HG03108 (cell line): ENCODE data around the gene PTGFRN.
"Not testable (repeated sequence)": the region's sequence is repeated elsewhere in the genome, so short reads cannot be mapped to it uniquely, and the experiment has no call there.

Experiments
- ATAC-seq: cut with Tn5 transposase; IDR thresholded peaks from one replicate; pipeline ENCODE4 v1.9.1; 2021; ENCODE audit warnings: moderate library complexity; ENCODE audit not compliant: unreplicated experiment

Gene PTGFRN

DNA sequence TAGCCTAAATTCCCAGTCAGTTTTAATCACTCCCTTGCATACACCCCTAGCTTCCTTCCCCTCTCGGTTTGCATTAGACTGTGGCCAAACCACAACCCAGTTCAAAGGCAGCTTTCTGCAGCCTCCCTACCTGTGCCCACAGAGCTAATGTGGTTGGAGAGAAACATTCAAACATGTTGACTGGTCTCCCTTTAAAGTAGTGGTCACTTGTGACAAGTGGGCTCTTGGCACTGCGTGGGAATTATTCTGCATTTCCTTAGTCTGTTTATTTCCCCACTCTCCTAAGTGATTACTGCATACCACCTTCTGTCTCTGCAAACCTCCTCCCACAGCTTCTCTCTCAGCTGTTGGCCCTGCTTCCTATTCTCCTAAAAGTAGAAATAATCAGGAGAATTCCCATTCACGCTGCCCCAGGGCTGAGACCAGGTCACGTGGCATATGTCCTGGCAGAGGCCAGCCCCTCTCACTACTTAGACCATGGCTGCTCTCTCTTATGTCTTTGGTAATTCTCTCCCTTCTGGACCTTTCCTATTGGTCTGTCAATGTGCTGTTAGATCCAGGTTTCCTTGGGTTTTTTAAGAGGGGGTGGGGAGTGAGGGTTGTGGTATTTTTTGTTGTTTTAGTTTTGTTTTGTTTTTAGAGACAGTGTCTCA, 53.4 kb downstream of the PTGFRN start:
- ATAC-seq = no peak

DNA sequence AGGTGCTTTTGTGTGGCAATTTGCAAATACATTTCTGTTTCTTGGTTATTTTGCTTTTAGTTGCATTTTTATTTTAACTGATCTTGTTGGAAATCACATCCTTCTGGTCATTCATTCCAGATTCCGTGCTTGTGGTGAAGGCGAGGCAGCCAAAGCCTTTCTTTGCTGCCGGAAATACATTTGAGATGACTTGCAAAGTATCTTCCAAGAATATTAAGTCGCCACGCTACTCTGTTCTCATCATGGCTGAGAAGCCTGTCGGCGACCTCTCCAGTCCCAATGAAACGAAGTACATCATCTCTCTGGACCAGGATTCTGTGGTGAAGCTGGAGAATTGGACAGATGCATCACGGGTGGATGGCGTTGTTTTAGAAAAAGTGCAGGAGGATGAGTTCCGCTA, 57.1 kb downstream of the PTGFRN start:
- ATAC-seq = no peak

DNA sequence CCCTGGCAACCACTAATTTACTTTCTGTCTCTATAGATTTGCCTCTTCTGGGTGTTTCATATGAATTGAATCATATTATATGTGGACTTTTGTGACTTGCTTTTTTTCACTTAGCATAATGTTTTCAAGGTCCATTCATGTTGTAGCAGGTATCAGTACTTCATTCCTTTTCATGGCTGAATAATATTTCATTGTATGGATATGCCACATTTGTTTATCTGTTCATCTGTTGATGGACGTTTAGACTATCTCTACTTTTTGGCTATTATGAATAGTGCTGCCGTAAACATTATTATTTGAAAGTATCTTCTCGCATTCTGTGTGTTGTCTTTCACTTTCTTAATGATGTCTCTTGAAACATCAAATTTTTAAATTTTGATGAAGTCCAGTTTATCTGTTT, 59.0 kb downstream of the PTGFRN start:
- no peak for ATAC-seq

DNA sequence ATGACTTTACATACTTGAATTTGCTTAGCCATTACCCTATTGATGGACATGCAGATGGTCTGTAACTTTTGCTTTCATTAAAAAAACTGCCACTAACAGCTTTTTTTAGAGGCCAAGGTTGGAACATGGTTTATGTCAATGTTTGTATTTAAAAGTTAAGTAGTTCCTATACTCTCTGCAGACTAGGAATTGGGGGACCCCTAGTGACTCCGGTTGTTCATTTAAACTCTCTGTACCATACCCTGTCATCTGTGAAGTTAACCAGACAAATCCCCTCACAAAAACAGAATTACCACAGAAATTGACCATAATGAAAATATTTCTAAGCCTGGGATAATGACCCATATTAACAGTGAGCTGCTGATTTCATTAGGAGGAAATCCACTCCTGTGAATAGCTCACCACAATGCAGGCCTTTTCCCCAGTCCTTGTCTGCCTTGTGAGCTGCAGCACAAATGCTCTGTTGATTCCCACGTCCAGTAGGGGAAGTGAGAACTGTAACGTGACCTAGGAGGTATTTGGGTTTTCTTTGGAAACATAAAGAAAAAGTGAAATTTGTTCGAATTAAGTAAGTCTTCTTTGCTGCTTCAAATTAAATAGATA, 61.6 kb downstream of the PTGFRN start:
- ATAC-seq = no peak

DNA sequence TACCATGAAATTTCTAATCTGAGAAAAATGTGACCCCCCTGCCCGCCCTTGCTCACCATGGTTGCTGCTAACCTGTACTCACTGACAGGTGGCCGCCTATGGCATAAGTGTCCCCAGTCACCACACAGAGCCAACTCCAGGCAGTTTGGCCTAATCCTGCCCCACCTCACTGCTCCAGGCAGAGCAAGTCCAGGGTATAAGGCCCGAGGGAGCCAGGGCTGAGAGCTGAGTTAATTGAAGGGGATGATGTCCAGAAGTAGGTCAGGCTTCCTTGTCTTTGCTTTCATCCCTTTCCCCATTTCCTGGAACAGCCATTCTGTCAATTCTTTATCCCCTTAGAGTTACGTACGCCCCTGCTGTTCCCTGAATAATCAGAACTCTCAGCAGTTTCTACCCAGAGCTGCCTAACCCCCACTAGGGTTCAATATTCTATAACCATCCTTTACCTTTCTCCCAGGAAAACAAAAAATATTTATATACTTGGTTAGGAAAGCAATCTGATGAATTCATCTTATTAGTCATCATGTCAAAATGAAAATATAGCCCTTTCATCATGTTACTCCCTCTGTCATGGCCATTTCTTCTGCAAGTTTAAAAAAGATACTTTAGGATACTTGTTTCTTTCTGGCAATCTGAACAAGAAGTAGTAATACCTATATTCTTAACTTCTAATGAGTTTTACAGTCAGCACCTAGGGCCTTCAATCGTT, 62.4 kb downstream of the PTGFRN start:
- no peak for ATAC-seq

DNA sequence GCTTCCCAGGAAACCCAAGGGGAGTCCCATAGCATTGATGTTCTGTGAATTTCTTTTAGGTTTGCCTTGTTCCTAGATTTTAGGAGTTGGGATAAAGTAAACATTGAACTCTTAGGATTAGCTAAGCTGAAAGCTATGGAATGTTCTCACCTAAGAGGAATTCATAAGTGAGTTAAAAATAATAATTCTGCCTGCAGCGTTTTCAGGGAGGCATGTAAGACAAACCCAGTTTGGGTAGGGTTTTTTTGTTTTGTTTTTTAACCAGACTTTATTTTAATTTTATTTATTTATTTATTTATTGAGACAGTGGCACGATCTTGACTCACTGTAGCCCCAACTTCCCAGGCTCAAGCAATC, 62.9 kb downstream of the PTGFRN start:
- no peak for ATAC-seq

DNA sequence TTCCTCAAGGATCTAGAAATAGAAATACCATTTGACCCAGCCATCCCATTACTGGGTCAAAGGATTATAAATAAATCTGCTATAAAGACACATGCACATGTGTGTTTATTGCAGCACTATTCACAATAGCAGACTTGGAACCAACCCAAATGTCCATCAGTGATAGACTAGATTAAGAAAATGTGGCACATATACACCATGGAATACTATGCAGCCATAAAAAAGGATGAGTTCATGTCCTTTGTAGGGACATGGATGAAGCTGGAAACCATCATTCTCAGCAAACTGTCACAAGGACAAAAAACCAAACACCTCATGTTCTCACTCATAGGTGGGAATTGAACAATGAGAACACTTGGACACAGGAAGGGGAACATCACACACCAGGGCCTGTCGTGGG, 70.6 kb downstream of the PTGFRN start:
- ATAC-seq = not testable (repeated sequence)

DNA sequence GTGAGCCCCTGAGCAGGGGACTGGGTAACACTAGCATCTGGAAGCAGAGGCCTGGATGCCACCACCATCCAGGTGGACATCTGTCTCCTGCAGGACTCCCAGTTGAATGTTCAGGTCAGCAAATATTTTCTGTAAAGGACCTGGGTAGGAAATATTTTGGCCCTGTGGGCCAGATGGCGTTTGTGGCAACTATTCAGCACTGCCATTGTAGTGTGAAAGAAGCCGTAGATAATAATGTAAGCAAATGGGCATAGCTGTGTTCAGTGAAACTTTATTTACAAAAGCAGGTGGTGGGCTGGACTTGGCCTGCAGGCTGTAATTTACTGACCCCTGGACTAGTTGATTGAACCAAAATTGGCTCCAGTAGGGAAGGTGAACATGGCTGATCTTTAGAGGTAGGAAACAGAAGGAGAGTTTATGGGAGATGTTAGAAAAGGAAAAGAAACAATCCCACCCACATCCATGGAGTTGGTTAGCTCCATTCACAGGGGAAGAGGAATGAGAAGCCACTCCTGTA, 71.9 kb downstream of the PTGFRN start:
- ATAC-seq = no peak

DNA sequence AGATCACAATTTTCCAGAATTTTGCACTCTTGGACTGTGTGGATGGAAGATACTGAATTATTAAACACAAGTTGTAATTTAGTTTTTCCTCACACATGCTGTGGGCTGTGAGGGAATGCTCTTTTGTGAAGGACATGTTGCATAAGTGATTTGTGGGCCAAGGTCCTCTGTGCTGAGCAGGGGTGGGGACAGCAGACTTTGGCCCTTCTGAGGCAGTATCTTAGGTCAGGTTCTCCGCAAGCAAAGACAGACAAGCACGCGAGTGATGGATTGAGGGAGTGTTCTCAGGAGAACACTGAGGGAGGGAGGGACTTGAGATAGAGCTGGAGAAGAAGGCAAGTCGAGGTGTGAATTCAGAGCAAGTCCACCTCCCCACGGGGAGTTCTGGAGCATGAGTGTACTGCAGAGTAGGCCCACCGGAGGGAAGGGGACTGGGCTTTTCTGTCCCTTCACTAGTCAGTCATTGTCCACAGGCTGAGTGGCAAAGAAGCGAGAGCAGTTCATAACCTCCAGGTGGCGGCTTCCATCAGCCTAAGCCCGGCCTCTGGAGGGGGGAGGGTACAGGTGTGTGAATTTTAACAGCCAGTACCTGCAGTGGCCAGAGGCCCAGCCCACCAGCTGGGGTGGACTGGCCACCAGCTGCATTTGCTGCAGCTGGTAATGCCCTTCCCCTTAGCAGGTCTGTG, 72.7 kb downstream of the PTGFRN start:
- no peak for ATAC-seq

DNA sequence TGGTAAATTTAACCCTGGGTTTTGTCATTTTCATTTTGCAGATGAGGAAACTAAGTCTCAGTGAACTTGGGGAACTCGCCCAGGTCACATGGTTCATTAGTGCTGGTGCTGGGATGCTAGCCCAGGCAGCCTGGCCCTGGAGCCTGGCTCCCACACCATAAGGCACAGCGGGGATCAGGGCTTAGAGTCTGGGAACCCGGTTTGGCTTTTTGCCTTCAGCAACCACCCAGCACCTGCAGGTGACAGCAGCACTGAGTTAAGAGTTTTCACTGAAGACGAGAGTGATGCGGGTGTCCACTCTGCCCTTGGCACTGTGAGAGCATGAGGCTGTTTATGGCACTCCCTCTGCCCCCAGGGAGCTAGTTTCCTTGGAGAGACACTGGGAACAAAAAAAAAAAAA, 73.4 kb downstream of the PTGFRN start:
- no peak for ATAC-seq

DNA sequence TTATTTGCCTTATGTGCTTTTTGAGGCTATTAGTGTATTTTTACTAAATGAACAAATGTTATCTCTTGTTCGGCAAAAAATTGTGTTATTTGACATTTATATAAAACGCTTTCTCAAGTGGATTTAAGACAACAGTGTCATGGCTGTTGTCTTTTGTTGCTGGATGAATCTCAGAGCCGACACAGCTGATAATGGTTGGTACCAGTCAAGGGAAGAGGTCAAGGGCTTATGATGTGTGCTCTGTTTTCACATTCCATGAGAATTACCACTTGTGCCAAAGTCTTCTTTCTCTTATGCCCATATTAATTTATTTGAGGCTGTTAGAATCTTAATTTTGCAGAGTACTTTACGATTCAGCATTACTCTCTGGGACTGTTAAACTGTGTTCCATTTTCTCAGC, 74.0 kb downstream of the PTGFRN start:
- no peak for ATAC-seq

DNA sequence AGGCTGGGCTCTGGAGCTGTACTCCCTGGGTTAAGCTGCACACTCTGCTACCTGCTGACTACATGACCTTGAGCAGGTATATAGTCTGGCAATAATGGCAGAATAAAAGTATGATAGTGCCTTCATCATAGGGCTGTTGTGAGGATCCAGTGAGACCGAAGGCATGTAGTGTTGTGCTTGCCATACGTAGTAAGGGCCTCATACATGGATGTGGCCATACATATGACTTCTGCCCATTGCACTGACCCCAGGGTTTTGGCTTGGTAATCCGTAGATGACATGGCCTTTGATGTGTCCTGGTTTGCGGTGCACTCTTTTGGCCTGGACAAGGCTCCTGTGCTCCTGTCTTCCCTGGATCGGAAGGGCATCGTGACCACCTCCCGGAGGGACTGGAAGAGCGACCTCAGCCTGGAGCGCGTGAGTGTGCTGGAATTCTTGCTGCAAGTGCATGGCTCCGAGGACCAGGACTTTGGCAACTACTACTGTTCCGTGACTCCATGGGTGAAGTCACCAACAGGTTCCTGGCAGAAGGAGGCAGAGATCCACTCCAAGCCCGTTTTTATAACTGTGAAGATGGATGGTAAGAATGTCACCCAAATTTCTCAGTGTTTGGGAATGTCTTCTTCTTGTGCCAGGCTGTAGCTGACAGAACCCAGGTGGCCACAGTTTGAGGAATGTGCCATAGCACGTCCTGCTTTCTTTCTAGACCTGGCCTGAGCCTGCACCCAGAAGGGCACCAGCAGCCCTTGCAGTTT, 74.9 kb downstream of the PTGFRN start:
- ATAC-seq = no peak

DNA sequence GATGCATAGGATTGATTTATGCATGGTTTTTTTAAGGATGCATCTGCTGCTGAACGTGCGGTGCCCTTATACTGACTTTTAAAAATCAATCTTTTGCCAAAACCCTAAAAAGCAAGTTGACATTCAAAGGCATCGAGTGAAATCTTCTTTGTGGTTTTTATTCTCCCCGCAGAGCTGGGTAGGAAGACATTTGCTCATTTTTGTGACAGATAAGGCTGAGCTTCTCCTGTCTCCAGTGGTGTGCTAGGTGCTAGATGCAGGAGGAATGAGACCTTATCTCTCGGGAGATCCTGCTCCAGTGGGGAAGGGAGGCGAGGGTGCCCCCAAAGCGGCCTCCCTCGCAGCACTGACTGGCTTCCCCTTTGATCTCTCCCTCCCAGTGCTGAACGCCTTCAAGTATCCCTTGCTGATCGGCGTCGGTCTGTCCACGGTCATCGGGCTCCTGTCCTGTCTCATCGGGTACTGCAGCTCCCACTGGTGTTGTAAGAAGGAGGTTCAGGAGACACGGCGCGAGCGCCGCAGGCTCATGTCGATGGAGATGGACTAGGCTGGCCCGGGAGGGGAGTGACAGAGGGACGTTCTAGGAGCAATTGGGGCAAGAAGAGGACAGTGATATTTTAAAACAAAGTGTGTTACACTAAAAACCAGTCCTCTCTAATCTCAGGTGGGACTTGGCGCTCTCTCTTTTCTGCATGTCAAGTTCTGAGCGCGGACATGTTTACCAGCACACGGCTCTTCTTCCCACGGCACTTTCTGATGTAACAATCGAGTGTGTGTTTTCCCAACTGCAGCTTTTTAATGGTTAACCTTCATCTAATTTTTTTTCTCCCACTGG, 76.9 kb downstream of the PTGFRN start:
- no peak for ATAC-seq

DNA sequence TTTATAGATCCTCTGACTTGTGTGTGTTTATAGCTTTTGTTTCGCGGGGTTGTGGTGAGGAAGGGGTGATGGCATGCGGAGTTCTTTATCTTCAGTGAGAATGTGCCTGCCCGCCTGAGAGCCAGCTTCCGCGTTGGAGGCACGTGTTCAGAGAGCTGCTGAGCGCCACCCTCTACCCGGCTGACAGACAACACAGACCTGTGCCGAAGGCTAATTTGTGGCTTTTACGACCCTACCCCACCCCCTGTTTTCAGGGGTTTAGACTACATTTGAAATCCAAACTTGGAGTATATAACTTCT, 77.5 kb downstream of the PTGFRN start:
- ATAC-seq = no peak

DNA sequence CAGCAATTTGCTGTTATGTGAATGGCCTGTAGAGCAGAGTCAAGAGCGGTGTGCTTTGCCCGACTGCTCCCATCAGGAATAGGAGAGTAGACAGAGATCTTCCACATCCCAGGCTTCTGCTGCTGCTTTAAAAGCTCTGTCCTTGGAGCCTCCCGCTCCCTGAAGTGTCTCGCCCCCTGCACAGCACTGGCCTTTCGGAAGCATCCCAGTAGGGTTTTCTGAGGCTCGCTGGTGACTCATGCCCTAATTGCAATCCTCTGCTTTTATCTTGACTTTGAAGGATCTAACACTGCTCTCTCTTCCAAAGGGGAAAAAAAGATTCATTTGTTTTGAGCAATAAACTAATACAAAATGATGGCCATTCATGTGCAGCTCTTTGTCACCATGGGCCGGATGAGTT, 78.5 kb downstream of the PTGFRN start:
- ATAC-seq = no peak

DNA sequence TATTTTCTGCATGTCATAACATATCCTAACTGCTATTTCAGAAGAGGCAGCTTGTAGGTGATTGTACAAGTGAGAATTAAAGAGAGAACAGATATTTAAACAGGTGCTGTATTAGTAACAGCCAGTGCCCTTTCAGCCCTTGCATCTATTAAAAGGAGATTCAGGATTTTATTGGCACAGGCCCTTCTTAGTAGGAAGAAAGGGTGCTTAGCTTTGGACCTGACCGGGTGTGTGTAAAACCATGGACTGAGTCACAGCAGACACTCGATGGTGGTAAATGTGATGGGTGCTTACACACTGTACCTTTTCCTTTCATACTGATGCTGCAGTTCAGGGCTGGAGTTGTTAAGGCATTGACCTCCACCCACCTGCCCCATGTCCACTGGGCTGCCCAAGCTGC, 79.2 kb downstream of the PTGFRN start:
- no peak for ATAC-seq

DNA sequence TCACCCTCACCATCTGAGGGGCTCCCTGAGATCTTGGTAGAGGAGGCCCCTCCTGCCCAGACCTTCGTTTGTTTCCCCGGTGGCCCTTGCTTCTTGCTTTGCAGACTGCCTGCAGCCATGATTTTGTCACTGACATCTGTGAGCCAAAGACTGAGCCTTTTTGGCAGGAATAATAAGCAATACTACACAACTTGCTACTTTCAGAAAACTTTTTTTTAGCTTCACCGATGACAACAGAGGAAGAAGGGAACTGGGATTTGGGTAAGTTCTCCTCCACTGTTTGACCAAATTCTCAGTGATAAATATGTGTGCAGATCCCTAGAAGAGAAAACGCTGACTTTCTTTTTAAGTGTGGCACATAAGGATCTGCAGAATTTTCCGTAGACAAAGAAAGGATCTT, 80.1 kb downstream of the PTGFRN start:
- no peak for ATAC-seq

DNA sequence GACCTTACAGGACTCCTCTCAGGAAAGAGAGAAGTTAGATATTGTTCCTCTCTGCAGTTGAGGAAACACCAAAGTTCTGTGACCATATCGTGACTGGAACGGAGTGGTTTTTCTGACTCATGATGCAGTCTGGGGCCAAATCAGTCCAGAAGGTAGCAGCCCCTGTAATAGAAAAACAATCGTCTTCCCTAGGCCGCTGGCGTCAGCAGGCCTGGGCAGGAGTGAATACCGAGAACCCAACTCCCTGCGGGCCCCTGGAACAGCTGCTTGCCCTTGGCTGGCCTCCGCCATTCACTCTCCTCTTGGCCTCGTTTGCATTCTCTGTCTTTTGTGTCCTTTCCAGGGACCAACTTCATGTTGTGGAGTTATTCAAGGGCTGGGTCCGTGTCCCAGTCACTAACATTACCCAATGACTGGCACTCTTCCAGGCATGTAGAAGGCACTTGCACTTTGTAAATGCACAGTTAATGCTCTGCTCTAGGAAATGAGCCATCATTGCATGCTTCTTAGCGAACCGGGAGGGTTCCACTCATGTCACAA, 81.0 kb downstream of the PTGFRN start:
- no peak for ATAC-seq

DNA sequence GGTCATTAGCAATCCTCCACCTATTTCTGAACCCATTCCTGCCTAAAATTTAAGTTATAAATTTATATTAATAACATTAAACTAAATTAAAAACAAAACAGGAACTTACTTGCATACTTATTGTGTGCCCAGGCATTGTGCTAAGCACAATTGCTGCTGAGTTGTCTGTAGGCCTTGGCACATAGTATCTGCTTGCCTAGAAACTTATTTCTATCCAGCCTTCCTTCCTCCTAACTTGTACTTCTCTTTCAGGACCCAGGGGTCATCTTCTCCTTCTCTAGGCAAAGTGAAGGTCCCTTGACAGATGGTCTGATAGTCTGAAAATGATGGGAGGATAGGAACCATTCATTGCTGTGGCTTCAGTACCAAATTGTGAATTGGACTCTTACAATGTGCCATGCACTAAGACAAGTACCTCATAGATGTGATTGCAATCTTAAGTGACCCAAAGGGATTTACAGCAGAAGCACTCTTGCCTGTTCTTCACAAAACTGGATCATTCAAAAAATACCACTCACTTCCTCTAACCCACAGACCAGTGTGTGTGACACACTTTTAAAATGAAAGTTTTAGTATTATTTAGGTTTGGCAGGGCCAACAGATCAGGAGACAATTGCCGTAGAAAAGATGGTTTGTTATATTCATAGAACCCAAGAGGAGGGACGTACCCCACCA, 81.6 kb downstream of the PTGFRN start:
- ATAC-seq = no peak

DNA sequence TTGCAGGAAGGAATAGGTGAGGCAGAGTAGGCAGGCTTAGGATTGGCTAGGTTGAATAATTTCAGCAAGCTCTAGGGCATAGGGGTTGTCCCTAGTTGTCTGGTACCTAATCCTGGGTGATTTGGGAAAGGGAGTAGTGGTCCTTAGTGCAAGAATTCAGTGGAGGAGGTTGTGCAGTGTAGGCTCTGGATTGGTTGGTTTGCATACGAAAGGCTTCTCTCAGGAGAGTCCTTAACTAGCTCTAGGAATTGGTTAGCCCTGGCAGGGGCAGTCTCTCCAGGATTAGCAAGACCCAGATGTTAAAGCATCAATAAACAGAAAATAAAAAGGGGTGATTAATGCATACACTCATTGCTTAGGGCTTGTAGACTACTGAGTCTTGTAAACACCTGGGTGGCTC, 82.2 kb downstream of the PTGFRN start:
- no peak for ATAC-seq
